Stomach (tissue), 9 donors: ENCODE results near the gene NINL. TPM values are rescaled to one million over a fixed set of nuclear protein-coding genes. Genes with fewer than 3 reads are reported as not detected.
A peak's percentile ranks its signal among the peaks of the same experiment; 100 is the strongest.
"Not testable (repeated sequence)": the region's sequence is repeated elsewhere in the genome, so short reads cannot be mapped to it uniquely, and the experiment has no call there.

Source experiments
- DNase-seq, 2 donors: peaks; one replicate each; pipeline versions ENCODE4 v3.0.0 to v3.0.0-alpha.2; 2013 to 2019
- H3K27ac ChIP-seq, 5 donors: fragments of 200-600 bp in 4 of 5; sonication (generic) in 4 of 5; one replicate each; pipeline ENCODE4 v1.5.1; 2013 to 2019; ENCODE audit warnings: mild to moderate bottlenecking in 1 of 5, moderate library complexity in 1 of 5
- H3K27me3 ChIP-seq, 3 donors: fragments of 200-600 bp; sonication (generic); one replicate each; pipeline ENCODE4 v1.5.1; 2017 to 2019; ENCODE audit warnings: mixed run types in 1 of 3
- H3K36me3 ChIP-seq, 4 donors: fragments of 200-600 bp; sonication (generic); 1 replicate in 3 of 4; 2 replicates in 1 of 4; pipeline ENCODE4 v1.5.1; 2016 to 2019
- H3K4me1 ChIP-seq, 4 donors: fragments of 200-600 bp; sonication (generic); one replicate each; pipeline ENCODE4 v1.5.1; 2016 to 2019
- H3K4me3 ChIP-seq, 4 donors: fragments of 200-600 bp; sonication (generic) in 3 of 4; one replicate each; pipeline ENCODE4 v1.5.1; 2016 to 2019; ENCODE audit warnings: mild to moderate bottlenecking in 1 of 4
- H3K9me3 ChIP-seq, 4 donors: fragments of 200-600 bp; sonication (generic); one replicate each; pipeline ENCODE4 v1.5.1; 2016 to 2019
- EP300 ChIP-seq: sonication (generic); formaldehyde crosslinking; IDR thresholded peaks from one replicate; pipeline ENCODE4 v1.6.1; 2017; ENCODE audit warnings: antibody characterized with exemption
- POLR2A ChIP-seq, 4 donors: fragments of 450-650 bp; IDR thresholded peaks; one replicate each; pipeline ENCODE4 v1.6.1; 2016; ENCODE audit warnings: antibody characterized with exemption in 4 of 4, control low read depth in 2 of 4, mild to moderate bottlenecking in 1 of 4, moderate library complexity in 1 of 4
- POLR2AphosphoS5 ChIP-seq, 3 donors: sonication (generic); formaldehyde crosslinking; IDR thresholded peaks; one replicate each; pipeline ENCODE4 v1.6.1; 2016; ENCODE audit warnings: antibody characterized with exemption in 3 of 3
- WGBS, 5 donors: extraction: QIAGEN DNeasy Blood & Tissue Kit in 3 of 5; methylation state at CpG; one replicate each; pipeline versions ENCODE4 v1.1.5 to v1.1.7; 2013 to 2018; 5-methylcytosine and 5-hydroxymethylcytosine counted together
- intact Hi-C: fragments of 100-400 bp; cut with DNase I; formaldehyde crosslinking; loops from one replicate; pipeline ENCODE4 v1.15.1; 2023; ENCODE audit warnings: low total_unique reads
- polyA plus RNA-seq, 3 donors: library from polyadenylated mRNA; stranded (reverse); fragments of 200-250 nt; gene quantifications; one replicate each; pipeline ENCODE4 v1.2.3, GENCODE V29; 2013
- total RNA-seq, 5 donors: library from RNA; depleted of rRNA; stranded (reverse); fragments of >200 nt; gene quantifications; one replicate each; pipeline versions ENCODE4 v1.1.0 to v1.2.3, GENCODE V29; 2014 to 2016
- TF ChIP-seq, protein P1 (sequence below), 7 experiments: fragments of 450-650 bp in 4 of 7; fragments of 200-600 bp in 3 of 7; sonication (generic) in 3 of 7; IDR thresholded peaks; one replicate each; pipeline ENCODE4 v1.5.1; 2016 to 2019; ENCODE audit warnings: antibody characterized with exemption in 7 of 7, control low read depth in 2 of 7, mild to moderate bottlenecking in 1 of 7
- donor health status: healthy with polysubstance abuse.
- donor health status: Bipolar disorder and iron deficiency.
- donor health status: healthy.

The NINL gene
- total and polyA plus RNA-seq, 8 donors = 3.1 to 34.8 (median 11.5) TPM

DNA sequence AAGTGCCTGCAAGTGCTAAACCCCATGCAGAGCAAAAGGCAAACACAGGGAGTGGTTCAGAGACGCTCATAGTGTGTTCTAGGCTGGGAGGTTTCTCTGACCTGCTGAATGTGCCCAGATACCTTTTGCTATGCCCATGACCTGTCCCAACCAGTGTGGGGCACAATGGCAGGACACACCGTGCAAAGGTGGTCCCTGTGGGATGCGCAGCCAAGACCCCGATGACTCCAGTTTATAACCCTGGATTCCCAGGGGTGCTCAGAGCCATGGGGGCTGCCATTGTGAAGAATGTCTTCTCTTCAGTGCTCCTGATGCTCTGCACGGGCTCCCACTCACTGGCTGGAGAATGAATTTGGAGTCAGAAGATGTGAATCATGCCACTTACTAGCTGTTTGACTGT lies 2.2 kb upstream of the NINL start:
- H3K36me3 ChIP-seq = no peaks in the 10 kb centered on the region
- intact Hi-C loops = no loop called here
- H3K27ac ChIP-seq = no peak overlapping the region
- H3K9me3 ChIP-seq = no peaks in the 10 kb centered on the region
- H3K4me3 ChIP-seq = no peak overlapping the region
- peaks cover 0 to 21% (median 5%) of the 10 kb centered on the region in 3 donors for H3K27me3 ChIP-seq
- 68 to 77% (median 75%) methylated on average over 4 to 5 of the region's 5 CpGs for WGBS, 5 donors
- no peak for DNase-seq
- TF ChIP-seq EP300 (no peak), POLR2A (IDR thresholded peaks at IDR 0.05) (no peak)
- peaks cover 0 to 31% (median 15%) of the 10 kb centered on the region in 4 donors for H3K4me1 ChIP-seq

DNA sequence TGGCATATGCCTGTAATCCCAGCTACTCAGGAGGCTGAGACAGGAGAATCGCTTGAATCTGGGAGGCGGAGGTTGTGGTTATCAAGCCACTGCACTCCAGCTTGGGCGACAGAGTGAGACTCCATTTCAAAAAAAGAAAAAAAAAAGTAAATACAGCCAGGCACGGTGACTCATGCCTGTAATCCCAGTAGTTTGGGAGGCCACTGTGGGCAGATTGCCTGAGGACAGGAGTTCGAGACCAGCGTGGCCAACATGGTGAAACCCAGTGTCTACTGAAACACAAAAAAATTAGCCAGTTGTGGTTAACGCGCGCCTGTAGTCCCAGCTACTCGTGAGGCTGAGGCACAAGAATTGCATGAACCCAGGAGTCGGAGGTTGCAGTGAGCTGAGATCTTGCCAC lies 1.5 kb upstream of the NINL start:
- TF ChIP-seq, protein P1, sequence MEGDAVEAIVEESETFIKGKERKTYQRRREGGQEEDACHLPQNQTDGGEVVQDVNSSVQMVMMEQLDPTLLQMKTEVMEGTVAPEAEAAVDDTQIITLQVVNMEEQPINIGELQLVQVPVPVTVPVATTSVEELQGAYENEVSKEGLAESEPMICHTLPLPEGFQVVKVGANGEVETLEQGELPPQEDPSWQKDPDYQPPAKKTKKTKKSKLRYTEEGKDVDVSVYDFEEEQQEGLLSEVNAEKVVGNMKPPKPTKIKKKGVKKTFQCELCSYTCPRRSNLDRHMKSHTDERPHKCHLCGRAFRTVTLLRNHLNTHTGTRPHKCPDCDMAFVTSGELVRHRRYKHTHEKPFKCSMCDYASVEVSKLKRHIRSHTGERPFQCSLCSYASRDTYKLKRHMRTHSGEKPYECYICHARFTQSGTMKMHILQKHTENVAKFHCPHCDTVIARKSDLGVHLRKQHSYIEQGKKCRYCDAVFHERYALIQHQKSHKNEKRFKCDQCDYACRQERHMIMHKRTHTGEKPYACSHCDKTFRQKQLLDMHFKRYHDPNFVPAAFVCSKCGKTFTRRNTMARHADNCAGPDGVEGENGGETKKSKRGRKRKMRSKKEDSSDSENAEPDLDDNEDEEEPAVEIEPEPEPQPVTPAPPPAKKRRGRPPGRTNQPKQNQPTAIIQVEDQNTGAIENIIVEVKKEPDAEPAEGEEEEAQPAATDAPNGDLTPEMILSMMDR (IDR thresholded peaks at IDR 0.05) = no peak
- TF ChIP-seq POLR2AphosphoS5 (IDR thresholded peaks at IDR 0.05) = no peak
- TF ChIP-seq POLR2A (IDR thresholded peaks at IDR 0.05) = no peak
- TF ChIP-seq EP300 = no peak
- Histone ChIP-seq H3K36me3 (no peaks in the 10 kb centered on the region), H3K27me3 (peaks cover 0 to 21% (median 5%) of the 10 kb centered on the region in 3 donors), H3K9me3 (no peaks in the 10 kb centered on the region), H3K4me3 (no peak overlapping the region), H3K27ac (no peak overlapping the region), H3K4me1 (peaks cover 0 to 36% (median 15%) of the 10 kb centered on the region in 4 donors)
- 74 to 82% (median 78%) methylated on average over 11 of the region's 11 CpGs for WGBS, 5 donors
- intact Hi-C loops = no loop called here
- no peak for DNase-seq

DNA sequence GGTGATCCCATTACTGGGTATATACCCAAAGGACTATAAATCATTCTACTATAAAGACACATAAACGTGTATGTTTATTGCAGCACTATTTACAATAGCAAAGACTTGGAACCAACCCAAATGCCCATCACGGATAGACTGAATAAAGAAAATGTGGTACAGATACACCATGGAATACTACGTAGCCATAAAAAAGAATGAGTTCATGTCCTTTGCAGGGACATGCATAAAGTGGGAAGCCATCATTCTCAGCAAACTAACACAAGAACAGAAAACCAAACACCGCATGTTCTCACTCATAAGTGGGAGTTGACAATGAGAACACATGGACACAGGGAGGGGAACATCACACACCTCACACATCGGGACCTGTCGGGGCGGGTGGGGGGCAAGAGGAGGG lies 1.7 kb downstream of the NINL start:
- H3K4me1 ChIP-seq = peaks cover 0 to 48% (median 21%) of the 10 kb centered on the region in 4 donors
- H3K36me3 ChIP-seq, H3K27ac ChIP-seq, intact Hi-C loops, DNase-seq, H3K4me3 ChIP-seq, H3K9me3 ChIP-seq: not testable (repeated sequence)
- 79 to 89% (median 86%) methylated on average over 7 of the region's 7 CpGs for WGBS, 5 donors
- H3K27me3 ChIP-seq = peaks cover 0 to 21% (median 5%) of the 10 kb centered on the region in 3 donors

DNA sequence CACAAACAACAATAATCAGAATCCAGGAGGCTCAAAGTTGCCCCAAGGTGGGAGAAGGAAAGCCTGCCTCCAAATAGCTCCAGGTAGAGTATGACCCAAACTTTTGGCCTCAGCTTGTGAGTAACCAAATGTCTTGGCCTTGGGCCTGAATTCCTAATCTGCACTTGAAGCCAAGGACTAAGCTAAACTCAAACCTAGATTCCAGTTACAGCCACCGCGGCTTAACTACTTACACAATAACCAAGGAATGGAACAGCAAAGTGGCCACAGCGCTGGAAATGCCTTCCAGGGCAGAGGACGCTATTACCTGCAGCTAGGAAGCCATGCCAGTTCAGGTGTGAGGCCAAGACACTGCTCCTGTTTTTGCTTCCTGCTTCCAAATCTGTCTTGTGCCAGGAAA lies 4.6 kb downstream of the NINL start:
- Histone ChIP-seq H3K27ac (peak overlapping the region in 1 of 5 donors; percentile 26), H3K9me3 (no peaks in the 10 kb centered on the region), H3K4me3 (no peak overlapping the region), H3K4me1 (peaks cover 0 to 47% (median 21%) of the 10 kb centered on the region in 4 donors), H3K36me3 (peaks cover 0 to 5% (median 0%) of the 10 kb centered on the region in 4 donors), H3K27me3 (peaks cover 0 to 13% (median 5%) of the 10 kb centered on the region in 3 donors)
- intact Hi-C loops = no loop called here
- 22 to 55% (median 40%) methylated on average over 4 of the region's 4 CpGs for WGBS, 5 donors
- TF ChIP-seq, protein P1 (IDR thresholded peaks at IDR 0.05) = no peak
- TF ChIP-seq POLR2AphosphoS5 (IDR thresholded peaks at IDR 0.05) = no peak
- no peak for TF ChIP-seq POLR2A (IDR thresholded peaks at IDR 0.05)
- no peak for TF ChIP-seq EP300
- DNase-seq = peak in 1 of 2 donors; percentile 47

DNA sequence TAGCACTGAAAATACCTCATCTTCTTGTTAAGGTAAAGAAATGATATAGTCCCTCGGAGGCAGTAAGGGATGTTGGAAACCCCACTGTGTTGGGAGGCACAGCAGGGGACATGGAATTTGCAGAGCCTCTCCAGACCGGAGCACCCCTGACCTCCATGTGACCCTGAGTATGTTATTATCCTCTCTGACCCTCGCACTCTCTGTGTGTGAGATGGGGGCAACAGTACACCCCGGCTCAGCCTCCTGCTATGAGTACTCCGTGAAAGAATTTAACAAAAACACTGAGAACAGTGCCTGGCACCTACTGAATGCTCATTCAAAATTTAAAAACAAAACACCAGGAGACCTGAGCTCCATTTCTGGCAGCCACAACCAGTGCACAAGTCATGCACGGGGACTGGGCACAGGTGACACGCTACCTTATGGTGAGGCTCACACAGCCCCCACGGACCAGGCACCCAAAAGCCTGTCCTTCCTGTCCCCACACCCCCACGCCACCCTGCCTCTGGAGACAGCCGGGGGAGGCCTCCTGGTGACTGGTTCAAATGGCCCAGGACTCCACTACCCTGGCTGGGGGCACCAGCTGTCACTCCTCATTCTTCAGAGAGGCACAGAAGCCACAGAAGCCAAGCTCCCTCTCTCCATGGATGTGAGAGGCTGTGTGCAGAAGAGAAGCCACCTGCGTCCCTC lies 6.1 kb downstream of the NINL start:
- no peak for DNase-seq
- intact Hi-C loops = no loop called here
- H3K4me1 ChIP-seq = peaks cover 0 to 35% (median 9%) of the 10 kb centered on the region in 4 donors

More for the DNA sequence above, 6.1 kb downstream of the NINL start:
- no peak for TF ChIP-seq POLR2AphosphoS5 (IDR thresholded peaks at IDR 0.05)
- no peak for TF ChIP-seq EP300
- TF ChIP-seq POLR2A (IDR thresholded peaks at IDR 0.05) = no peak
- TF ChIP-seq, protein P1 (IDR thresholded peaks at IDR 0.05) = no peak
- Histone ChIP-seq H3K4me3 (no peak overlapping the region), H3K36me3 (peaks cover 0 to 5% (median 0%) of the 10 kb centered on the region in 4 donors), H3K9me3 (no peaks in the 10 kb centered on the region), H3K27me3 (no peaks in the 10 kb centered on the region), H3K27ac (no peak overlapping the region)
- WGBS, 5 donors = 80 to 87% (median 84%) methylated on average over 11 of the region's 11 CpGs
